NCI-H510A treated with DMSO at 0.1 percent for 48 hours (cell line): Measurements from ENCODE around the gene FBXO11.

Experiments
- DNase-seq: peaks from one replicate; lab custom pipeline; 2025; lab: John Stamatoyannopoulos, UW

Gene FBXO11

DNA sequence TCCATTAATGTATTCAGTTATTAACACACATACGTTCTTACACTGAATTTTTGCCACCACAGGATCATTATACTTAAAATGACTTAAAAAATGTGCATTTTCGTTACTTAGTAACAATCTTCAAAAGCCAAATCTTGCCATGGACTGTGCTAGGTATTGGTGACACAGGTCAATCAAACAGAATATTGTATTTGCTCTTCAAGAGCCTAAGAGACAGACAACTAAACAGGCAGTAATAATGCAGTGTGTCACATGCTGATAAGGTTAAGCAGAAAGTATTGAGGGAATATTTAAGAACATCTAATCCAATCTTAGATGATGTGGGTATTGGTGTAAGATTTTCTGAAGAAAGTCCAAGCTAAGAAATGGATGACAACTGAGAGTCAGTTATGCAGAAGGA lies 56.9 kb downstream of the FBXO11 start:
- DNase-seq = no peak

DNA sequence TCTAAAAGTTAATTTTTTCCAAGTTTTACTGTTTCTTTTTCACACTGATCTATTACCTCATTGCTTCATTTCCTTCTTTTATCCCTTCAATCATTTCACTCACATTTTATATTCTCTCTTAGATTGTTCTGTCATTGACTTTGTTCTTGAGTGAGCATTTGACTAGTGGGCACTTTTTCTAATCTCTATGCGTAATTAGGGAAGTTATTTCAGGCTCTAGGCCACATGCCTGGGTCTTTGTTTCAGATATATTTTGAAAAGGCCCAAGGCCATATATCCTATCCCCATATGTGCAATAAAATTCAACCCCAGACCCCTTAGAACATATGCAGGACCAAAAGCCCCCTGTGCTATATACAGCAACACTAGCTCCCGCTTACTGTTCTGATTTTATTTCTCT lies 62.1 kb downstream of the FBXO11 start:
- no peak for DNase-seq

DNA sequence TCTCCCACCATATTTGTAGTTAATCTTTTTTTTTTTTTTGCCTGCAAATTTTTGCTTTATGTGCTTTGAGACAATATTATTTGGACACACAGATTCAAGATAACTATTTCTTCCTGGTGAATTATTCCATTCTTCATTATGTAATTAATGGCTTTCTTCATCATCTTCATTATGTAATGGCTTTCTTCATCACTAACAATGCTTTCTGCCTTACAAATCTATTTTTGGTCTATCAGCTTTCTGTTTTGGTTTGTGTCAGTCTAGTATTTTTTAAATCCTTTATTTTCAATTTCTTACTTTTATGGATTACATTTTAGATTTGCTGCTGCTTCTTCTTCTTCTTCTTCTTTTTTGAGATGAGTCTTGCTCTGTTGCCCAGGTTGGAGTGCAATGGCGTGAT lies 62.9 kb downstream of the FBXO11 start:
- DNase-seq = no peak

DNA sequence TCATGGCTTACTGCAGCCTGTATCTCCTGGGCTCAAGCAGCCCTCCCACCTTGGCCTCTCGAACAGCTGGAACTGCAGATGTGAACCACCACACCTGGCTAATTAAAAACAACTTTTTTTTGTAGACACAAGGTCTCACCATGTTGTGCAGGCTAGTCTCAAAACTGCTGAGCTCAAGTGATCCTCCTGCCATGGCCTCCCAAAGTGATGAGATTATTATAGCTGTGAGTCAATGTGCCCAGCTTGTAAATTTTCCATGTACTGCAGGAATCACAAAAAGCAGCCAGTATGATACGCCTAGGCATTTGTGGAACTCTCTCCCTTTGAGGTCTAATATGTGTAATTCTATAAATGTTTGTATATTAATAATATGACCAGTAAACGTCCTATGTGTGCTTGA lies 63.5 kb downstream of the FBXO11 start:
- DNase-seq = no peak

DNA sequence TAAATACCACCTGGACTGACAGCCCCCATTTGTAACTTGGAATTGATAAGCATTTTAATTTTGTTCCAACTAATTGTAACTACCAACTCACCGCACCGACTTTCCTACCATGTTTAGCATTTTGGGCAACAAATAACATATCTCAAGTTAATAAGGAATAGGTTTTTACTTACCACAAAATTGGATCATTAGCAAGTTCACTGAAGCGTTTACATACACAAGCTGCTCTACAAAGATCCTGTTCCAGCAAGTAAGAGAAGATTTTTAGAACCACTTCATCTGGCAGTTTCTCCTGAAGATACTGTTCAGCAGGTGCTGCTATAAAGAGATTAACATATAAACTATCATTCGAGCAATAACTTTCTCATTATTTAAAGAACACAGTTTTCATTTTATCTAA lies 67.6 kb downstream of the FBXO11 start:
- DNase-seq = no peak

DNA sequence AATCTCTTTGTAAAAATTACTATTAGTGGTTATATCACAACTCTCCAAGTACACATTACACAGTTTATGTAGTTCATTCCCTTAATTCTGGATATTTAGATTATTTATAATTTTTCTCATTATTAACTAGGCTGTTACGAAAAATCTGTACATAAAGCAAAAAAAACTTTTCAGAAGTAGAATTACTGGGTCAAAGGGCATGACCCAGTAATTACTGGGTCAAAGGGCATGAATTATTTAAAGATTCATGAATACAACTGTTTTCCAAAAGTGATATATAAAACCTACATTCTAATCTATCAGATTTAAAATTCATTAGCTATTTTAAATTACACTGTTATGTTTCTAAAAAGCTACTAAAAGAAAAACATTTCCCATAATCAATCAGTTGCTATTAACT lies 68.0 kb downstream of the FBXO11 start:
- no peak for DNase-seq

DNA sequence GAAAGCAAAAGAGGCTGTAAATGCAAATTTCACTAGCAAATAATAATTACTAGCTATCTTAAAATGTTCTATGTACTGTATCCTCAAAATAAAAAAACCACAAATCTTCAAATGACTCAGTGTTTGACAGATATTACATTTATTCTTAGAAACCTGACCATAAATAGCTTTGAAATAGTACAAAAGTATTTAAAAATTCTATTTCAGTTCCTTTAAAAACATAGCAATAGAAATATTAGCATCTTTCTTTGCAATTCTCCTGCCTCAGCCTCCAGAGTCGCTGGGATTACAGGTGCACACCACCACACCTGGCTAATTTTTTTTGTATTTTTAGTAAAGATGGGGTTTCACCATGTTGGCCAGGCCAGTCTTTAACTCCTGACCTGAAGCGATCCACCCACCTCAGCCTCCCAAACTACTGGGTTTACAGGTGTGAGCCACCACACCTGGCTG lies 72.8 kb downstream of the FBXO11 start:
- DNase-seq = no peak

DNA sequence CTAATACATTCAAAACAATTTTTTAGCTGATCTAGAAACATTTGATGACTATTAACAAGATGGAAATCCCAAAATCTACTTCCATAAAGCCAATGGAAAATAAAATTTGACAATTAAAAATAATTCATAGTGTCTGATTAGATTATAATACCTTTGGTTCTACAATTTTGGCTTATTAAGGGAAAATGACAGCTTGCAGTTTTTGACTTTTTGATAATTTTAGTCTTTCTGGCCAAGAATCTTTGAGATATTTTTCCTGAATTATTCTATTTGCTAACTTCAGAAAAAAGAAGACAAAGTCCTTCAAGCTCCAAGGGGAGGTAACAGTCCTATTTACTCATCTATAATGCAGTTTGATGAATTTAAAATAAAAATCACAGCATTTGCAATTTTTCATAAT lies 83.8 kb downstream of the FBXO11 start:
- DNase-seq = no peak

DNA sequence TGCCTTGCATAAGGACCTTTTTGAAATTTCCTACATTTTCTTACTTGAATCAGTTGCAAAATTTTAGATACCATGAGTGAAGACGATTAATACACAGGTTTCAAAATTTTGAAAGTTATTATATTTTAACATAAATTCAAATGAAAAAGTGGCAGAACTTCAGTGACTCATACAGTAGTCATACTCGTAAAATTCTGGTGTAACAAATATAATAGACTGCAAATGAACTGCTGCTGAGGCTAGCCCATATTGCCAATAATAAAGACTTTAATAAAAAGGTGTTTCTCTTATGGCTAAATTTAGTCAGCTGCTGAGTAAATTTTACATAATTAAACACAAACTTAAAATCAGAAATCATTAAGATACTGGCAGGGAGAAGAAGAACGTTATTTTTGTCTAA lies 86.5 kb downstream of the FBXO11 start:
- DNase-seq = no peak

DNA sequence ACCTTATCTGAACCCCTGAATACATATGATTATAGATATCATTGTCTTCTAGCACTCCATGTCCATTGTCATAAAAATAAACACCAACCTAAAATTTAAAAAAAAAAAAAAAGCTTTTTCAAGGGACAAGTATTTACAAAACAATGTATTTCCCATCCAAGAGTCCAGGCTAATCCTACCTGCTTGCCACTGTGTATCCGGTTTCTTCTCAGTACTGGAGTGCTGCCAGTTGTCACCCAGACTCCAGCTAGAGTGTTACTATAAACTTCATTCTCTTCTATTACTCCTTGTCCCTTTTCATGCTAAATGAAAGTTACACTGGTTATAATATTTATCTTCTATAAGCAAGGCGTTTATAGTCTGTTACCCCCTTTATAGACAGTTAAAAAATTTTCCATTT lies 87.5 kb downstream of the FBXO11 start:
- DNase-seq = no peak

DNA sequence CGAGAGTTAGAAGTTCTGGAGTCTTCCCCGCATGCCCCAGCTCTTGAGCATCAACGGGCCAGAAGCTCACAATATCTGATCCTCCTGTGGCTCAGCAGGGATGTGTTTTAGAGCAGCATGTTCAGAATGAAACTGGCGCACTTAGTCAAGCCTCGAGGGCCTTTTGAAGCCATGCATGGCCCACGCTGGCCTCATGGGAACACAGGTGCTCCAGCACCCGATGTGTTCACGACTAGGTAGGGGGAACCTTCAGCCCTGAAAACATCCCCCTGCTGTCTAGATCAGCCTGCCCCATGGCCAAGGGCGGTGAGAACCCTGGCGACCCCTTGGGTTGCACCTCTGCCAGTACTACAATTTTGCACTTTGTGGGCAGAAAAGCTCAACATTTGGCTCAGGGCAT lies 90.5 kb downstream of the FBXO11 start:
- no peak for DNase-seq

DNA sequence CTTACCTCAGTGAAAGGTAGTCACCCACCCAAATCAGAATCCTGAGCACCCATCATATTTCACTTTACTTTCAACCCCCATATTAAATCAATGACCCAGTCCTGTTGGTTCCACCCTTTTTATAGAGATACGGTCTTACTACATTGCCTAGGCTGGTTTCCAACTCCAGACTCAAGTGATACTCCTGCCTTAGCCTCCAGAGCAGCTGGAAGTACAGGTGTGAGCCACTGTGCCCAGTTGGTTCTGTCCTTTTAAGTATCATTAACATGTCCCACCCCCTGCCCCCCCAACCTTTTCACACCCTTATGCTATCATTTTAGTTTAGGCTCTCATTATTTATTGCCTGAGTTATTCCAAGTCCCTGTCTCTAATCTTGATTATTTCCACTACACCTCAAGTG lies 94.6 kb downstream of the FBXO11 start:
- DNase-seq = no peak

DNA sequence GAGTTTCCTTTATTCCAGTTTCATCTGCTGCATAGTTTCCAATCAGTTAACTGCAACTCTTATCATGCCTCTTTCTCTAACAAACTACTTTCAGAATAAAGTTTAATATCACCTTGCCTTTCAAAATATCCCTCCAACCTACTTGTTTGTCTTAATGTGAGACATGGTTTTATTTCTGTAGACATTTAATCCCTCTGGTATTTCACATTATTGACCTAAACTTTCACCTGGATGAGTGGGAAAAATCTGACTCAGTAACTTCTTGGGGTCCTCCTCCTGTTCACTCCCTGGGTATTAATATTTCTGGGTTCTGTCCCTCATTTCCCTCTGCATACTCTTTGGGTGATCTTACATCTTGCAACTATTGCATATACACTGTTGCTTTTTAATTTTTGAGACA lies 95.4 kb downstream of the FBXO11 start:
- no peak for DNase-seq

DNA sequence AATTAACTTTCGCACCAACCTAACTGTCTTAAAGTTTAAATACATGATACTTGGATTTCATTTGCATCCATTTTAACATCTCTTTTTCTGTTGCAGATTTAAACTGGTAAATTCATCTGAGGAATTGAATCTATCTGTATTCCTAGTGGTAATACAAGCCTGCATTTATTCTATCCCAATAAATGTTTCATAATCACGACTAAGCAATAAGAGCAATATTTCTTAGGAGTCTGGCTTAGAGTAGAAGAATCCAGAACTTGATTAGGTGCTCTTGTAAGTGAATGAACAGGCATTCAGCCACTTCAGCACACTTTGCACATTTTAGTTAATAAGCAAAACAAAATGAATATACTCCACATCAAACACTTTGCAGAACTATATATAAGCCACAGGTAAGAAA lies 96.4 kb downstream of the FBXO11 start:
- DNase-seq = no peak

DNA sequence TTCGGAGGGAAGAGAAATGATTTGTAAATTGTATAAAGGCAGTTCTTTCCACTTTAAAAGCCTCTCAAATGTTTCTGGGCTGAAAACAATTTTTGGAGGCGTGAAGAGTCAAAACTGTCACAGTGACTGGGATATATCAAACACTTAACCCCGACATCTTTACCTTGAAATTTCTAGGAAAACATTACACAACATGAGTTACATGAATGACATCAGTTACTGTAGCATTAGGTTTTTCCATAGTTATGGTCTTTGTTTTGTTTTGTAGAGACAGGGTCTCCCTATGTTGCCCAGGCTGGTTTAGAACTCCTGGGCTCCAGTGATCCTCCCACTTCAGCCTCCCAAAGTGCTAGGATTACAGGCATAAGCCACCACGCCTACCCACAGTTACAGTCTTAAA lies 97.7 kb downstream of the FBXO11 start:
- DNase-seq = no peak

DNA sequence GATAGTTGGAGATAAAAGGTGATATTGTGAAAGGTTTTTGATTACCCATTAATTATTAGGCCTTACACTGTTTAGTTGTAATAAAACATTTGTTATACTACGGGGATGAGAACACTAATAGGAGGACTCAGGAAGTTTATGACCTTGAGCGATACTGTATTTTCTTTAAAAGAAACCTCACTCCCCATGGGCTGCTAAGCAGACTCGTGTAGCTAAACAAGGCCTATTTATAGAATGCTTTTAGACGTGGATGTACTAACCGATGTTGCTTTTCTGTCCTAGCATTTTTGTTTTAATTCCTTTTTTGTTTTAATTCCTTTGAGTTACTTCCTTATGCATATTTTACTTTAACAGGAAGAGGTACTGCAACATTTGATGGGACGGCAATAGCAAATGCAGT lies 100.4 kb downstream of the FBXO11 start:
- DNase-seq = no peak

DNA sequence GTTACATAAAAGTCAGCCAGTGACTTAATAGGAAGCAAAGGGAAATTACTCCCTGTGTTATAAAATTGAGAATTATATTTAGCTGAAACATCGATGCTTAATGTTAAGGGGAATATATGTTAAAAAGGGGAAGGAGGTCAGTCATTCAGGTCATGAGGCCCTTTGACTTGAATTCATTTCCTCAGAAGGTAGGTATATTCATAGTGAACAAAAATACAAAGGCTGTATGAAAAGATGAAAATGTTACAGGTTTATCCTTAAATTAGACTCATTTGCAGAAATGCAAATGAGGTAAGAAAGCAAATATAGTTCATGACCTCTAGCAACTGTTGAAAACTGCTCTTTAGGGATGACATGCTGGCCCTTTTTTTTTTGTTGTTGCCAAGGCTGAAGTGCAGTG lies 102.5 kb downstream of the FBXO11 start:
- DNase-seq = no peak

DNA sequence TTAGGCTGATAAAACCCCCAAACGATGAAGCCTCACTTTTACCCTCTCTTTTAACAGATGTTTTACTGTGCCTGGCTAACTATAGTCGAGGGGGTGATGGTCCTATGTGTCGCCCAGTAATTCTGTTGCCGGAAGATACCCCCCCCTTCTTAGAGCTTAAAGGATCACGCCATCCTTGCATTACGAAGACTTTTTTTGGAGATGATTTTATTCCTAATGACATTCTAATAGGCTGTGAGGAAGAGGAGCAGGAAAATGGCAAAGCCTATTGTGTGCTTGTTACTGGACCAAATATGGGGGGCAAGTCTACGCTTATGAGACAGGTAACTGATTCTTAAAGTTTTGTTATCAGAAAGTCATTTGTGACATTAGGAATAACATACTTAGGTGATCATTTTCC lies 102.9 kb downstream of the FBXO11 start:
- no peak for DNase-seq

DNA sequence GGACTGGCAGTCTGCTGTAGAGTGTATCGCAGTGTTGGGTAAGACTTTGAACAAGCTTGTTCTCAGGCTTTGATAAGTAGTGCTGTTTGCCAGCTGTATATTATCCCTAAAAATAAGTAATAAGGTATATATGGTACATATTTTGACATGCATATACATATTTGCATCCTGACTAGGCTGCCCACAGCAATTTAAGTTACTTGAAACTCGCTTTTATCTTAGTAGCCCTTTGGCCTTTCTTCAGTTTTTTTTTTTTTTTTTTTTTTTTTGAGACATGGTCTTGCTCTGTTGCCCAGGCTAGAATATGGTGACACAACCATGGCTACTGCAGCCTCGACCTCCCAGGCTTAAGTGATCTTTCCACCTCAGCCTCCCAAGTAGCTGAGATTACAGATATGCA lies 105.2 kb downstream of the FBXO11 start:
- no peak for DNase-seq

DNA sequence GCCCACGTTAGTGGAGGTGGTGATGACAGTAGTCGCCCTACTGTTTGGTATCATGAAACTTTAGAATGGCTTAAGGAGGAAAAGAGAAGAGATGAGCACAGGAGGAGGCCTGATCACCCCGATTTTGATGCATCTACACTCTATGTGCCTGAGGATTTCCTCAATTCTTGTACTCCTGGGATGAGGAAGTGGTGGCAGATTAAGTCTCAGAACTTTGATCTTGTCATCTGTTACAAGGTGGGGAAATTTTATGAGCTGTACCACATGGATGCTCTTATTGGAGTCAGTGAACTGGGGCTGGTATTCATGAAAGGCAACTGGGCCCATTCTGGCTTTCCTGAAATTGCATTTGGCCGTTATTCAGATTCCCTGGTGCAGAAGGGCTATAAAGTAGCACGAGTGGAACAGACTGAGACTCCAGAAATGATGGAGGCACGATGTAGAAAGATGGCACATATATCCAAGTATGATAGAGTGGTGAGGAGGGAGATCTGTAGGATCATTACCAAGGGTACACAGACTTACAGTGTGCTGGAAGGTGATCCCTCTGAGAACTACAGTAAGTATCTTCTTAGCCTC lies 107.2 kb downstream of the FBXO11 start:
- no peak for DNase-seq

DNA sequence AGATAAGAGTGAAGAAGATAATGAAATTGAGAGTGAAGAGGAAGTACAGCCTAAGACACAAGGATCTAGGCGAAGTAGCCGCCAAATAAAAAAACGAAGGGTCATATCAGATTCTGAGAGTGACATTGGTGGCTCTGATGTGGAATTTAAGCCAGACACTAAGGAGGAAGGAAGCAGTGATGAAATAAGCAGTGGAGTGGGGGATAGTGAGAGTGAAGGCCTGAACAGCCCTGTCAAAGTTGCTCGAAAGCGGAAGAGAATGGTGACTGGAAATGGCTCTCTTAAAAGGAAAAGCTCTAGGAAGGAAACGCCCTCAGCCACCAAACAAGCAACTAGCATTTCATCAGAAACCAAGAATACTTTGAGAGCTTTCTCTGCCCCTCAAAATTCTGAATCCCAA lies 107.7 kb downstream of the FBXO11 start:
- no peak for DNase-seq

DNA sequence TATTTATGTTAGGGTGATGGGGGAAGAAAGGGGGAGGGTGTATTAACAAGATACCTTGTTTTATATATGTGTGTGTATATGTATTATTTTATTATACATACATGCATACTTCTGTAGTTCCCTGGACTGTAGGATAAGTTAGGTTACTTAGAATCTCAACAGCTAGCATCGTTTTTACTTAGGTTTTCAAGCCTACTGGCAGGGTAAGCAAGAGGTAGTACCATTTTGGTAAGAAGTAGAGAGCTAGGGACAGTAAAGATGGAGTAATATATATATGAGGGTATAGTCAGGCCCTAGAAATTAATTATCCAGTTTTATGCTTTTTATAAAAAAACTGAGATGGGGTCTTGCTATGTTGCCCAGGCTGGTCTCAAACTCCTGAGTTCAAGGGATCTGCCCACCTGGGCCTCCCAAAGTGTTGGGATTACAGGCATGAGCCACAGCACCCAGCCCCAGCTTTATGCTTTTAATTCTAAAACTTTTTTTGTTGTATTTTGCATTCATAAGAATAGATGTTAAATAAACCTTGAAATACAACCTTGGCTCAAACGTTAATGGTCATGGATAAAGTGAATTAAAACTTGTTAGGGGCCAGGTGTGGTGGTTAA lies 110.1 kb downstream of the FBXO11 start:
- DNase-seq = no peak

DNA sequence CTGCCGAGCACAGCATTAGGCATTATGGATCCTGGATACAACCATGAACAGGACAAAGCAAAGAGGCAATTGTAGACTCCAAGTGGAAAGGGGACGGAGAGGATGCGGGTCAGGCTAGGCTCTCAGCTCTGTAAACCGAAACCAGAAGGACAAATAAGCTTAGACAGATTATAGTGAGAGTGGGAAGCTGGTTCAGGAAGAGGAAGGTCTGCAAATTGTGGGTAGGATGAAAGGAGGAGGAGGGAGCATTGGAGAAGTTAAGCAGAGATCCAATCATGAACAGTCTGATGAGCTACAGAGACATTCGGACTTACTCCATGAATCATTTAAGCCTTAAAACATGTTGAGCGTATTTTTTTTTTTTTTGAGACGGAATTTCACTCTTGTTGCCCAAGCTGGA lies 120.3 kb downstream of the FBXO11 start:
- DNase-seq = peak; percentile 73

DNA sequence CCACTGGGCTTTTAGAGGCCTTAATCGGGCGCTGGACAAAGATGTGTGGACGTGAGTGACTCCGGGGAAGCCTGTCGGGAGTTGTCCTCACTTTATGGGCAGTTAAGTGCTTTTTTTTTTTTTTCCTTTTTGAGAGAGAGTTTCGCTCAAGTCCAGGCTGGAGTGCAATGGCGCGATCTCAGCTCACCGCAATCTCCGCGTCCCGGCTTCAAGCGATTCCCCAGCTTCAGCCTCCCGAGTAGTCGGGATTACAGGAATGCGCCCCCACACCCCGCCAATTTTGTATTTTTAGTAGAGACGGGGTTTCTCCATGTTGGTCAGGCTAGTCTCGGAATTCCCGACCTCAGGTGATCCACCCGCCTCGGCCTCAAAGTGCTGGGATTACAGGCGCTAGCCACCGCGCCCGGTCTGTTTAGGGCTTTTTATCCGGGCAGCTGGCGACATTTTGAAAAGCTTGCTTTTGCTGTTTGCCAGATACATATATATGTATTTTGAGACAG lies 121.9 kb downstream of the FBXO11 start:
- no peak for DNase-seq
